NCI-H345 (cell line): Measurements from ENCODE around the gene CAMKK2.
"Not testable (repeated sequence)": the region's sequence is repeated elsewhere in the genome, so short reads cannot be mapped to it uniquely, and the experiment has no call there.

Source experiments
- DNase-seq: peaks from one replicate; lab custom pipeline; 2025; lab: John Stamatoyannopoulos, UW

Gene CAMKK2

GRCh38 chr12:121298411-121298810 lies 1.9 kb upstream of the CAMKK2 start:
- DNase-seq: not testable (repeated sequence)

GRCh38 chr12:121297435-121297991 lies 1.0 kb upstream of the CAMKK2 start:
- DNase-seq: peak; percentile 39

- DNase-seq: no peak
These were observed 527 bp downstream of the CAMKK2 start for GRCh38 chr12:121295746-121296617.

GRCh38 chr12:121295116-121295745 lies 1.3 kb downstream of the CAMKK2 start:
- peak; percentile 9 for DNase-seq

DNA sequence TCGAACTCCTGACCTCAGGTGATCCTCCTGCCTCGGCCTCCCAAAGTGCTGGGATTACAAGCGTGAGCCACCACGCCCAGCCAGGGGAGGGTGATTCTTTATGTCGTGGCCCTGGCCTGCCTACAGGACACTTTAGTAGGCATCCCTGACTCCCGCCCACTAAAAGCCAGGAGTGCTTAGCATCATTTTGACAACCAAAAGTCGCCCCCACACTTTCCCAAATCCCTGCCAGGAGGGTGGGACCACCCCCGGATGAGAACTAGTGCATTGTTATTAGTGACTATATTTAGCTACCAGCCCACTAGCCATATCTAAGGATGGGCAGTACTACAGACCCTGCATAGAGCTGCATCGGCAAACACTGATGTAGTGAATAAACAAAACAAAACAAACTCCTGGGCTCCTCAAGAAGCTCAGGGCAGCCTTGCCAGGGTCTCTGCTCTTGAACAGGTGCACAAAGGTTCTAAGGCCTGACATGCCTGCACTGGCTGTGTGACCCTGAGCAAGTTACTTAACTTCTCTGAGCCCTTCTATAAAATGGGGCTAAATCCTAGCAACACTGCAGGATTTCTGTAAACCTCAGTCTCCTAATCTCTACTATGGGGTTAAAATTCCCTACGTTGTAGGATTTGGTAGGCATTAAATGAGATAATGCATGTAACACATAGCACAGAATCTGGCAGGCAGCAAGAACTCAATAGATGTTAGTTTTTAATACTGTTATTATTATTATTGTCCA lies 2.2 kb downstream of the CAMKK2 start:
- DNase-seq: no peak

- no peak for DNase-seq
These were observed 2.9 kb downstream of the CAMKK2 start for GRCh38 chr12:121293603-121294002.

DNA sequence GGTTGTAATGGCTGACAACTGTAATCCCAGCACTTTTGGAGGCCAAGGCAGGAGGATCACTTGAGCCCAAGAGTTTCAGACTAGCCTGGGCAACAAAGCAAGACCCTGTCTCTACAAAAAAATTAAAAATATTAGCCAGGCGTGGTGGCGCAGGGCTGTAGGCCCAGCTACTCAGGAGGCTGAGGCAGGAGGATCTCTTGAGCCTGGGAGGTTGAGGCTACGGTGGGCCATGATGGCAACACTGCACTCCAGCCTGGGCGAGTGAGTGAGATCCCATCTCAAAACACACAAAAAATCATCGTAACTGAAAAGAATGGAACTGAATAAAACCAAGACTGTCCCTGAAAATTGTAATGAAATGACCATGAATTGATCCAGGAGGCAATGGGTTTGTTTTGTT lies 6.1 kb downstream of the CAMKK2 start:
- DNase-seq: no peak

GRCh38 chr12:121289962-121290361 lies 6.5 kb downstream of the CAMKK2 start:
- no peak for DNase-seq

DNA sequence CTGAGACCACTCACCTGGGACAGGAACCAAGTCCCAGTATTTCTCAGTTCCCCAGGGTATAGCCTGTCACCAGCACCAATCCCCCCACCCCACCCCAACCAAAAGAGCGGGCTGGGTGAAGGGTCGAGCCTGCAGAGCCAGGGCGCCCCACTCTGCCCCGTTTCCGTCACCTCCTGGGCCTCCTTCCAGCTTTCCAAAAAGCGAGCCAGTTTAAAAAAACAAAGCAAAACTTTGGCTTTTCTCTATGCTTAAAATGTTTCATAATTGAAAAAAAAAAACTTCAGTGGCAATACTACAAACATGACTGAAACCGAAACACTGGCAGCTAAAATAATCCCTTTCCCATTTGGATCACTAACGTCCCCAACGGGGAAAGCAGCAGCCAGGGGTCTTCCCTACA lies 7.5 kb downstream of the CAMKK2 start:
- DNase-seq: no peak

- DNase-seq: no peak
These were observed 8.2 kb downstream of the CAMKK2 start for GRCh38 chr12:121288158-121288845.

DNA sequence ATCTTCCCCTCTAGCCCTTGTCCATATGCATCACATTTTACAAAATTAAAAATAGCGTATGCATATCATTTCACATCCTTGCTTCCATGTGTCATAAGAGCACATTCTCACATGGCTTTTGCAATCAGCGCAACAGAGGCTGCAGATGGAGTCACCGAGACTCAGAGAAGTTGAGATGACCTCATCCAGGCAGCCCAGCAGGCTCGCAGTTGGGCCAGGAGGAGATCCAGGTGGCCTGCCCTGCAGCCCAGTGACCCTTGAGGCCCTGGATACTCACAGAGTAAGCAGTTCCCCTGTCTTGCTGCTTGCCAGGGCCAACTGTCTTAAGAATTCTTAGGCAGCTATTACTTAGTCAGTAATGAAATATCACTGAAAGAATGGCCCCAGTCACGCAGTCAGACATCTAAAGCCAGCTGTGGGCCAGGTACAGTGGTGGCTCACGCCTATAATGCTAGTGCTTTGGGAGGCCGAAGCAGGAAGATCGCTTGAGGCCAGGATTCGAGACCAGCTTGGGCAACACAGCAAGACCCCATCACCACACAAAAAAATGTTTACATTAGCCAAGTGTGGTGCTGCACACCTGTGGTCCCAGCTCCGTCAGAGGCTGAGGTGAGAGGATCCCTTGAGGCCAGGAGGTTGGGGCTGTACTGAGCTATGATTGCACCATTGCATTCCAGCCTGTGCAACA lies 9.1 kb downstream of the CAMKK2 start:
- no peak for DNase-seq

DNA sequence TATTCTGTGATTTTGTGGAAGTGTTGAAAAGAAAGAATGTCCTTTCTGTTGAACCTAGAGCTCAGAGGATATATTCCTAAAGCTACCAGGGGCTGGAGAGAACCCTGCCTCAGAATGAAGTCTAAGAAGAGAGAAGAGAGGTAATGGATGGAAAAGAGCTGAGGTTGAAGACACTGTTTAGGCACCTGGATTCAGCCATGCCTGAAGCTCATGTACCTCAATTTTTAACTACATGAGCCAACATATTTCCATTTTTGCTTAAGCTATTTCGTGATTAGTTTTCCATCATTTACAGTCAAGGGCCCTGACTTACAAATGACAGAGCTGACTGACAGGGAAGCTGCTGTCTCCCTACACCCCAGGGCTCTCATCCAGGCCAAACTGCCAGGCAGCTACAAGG lies 10.7 kb downstream of the CAMKK2 start:
- DNase-seq: no peak

DNA sequence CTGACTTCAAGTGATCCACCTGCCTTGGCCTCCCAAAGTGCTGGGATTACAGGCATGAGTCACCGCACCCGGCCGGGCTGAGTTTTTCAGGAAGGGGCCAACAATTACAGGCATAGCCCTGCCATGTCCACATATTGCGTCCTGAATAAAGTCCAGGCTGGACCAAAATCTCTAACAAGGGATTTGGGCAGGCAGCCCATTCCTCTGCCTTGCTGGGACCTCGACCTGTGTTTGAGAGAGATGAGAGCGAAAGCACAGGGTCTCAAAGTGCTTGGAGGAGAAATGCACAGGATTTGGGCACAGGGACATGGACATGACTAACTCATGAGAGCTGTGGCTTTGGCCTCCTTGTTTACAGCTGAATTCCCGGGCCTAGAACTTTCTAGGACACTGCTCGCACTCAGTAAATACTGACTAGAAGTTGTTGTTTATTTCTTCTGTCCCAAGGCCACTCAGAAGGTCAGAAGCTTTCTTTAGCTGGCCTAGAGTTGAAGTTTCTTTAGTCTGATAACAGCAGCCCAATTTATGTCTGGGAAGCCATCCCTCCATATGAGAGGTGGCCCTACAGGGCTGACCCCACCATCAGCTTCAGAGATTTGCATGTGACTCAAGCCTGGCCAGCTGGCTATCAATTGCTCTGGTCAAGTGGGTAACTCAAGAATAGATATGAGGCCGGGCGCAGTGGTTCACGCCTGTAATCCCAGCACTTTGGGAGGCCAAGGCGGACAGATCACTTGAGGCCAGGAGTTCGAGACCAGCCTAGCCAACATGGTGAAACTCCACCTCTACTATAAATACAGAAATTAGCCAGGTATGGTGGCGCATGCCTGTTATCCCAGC lies 11.7 kb downstream of the CAMKK2 start:
- no peak for DNase-seq

DNA sequence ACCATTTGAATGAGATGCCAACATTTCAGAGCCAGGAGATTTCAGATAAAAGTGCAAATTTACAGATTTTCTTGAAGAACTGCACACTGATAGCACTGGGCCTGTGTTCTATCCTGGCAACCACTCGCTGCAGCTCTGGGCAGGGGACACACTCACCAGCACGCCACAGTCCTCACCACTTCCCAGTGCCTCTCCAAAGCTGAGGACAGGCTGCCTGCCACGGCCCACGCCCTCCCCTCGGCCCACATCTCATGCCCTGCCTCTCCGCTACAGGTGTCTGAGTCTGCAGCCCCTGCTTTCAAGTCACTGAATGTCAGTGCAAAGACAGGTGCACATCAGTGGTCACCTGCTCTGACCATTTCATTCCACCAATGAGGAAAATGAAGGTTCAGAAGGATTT lies 12.7 kb downstream of the CAMKK2 start:
- DNase-seq: no peak

DNA sequence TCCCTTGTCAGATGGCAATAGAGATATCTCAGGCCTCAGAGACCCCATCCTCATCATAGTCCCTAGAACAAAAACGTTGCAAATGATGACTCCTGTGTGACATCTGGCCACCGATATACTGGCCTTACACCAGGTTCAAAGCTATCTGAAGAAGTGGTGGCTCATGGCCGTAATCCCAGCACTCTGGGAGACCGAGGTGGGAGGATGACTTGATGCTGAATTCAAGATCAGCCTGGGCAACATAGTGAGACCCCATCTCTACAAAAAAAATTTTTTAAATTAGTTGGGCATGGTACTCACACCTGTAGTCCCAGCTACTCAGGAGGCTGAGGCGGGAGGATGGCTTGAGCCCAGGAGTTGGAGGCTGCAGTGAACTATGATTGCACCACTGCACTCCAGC lies 13.1 kb downstream of the CAMKK2 start:
- DNase-seq: no peak

- DNase-seq: not testable (repeated sequence)
These were observed 13.6 kb downstream of the CAMKK2 start for GRCh38 chr12:121282910-121283309.

DNA sequence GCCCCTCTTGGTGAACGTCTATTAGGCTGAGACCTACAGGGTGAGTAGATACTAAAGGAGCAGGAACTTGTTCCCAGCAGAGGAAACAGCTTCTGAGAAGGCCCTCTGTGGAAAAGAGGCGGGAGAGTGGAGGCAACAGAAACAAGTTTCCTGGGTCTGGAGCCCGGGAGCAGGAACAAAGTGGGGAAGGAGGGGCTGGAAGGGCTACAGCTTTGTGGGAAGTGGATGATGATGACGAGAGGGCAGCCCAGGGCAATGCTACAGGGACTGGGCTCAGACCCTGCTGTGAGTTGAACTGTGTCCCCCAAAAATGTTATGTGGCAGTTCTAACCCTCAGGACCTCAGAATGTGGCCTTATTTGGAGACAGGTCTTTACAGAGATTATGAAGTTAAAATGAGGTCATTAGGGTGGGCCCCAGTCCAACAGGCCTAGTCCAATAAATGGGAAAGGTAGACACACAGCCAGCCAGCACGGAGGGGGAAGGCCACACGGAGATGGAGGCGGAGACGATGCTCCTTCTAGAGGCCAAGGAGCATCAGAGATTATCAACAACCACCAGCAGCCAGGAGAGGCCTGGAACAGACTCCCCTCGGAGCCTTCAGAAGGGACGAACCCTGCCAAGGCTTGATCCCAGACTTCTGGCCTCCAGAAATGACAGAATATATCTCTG lies 14.3 kb downstream of the CAMKK2 start:
- no peak for DNase-seq

DNA sequence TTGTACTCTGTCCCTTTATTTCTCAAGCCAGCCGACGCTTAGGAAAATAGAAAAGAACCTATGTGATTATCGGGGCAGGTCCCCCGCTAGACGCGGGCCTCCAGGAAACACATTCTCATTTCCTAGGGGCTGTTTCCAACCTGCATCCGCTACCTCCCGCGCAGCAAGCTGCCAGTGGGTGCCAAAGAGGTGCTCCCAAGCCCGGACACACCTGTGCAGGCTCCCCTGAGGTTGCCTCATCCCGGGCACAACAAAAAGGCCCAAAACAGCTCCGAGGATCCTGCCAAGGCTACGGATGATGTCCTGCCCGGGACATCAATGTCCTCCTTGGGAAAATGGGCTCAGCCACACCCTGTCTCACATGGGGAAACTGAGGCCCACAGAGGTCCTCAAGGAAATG lies 15.4 kb downstream of the CAMKK2 start:
- not testable (repeated sequence) for DNase-seq

DNA sequence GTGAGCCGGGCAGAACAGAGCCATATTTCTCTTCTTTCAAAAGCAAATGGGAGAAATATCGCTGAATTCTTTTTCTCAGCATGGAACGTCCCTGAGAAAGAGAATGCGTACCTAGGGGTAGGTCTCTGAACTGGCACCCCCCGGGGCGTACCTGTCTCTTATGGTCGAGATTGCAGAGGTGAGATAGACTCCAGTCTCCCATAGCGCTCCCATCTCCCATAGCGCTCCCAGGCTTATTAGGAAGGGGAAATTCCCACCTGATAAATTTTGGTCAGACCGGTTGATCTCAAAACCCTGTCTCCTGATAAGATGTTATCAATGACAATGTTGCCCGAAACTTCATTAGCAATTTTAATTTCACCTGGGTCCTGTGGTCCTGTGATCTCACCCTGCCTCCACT lies 16.0 kb downstream of the CAMKK2 start:
- DNase-seq: not testable (repeated sequence)

GRCh38 chr12:121279507-121279915 lies 17.0 kb downstream of the CAMKK2 start:
- DNase-seq: no peak
